CD4-positive, CD25-positive, alpha-beta regulatory T cell (primary cell): ENCODE measurements around the gene SPON1. TPM values are rescaled to one million over a fixed set of nuclear protein-coding genes. Genes with fewer than 3 reads are reported as not detected.

ENCODE experiments used
- ATAC-seq, 2 donors: fragments of 150-1000 bp; cut with Tn5 transposase; one replicate each; pipeline ENCODE4 v1.10.0; 2021; ENCODE audit warnings: low read depth in 2 of 2, moderate number of reproducible peaks in 2 of 2, moderate library complexity in 1 of 2
- DNase-seq, 3 donors: peaks; one replicate each; pipeline versions ENCODE4 v3.0.0 to v3.0.0-alpha.2; 2012 to 2022; ENCODE audit warnings: mixed read lengths in 1 of 3
- H3K27ac ChIP-seq: one replicate; pipeline ENCODE4 v1.7.0; 2013; ENCODE audit warnings: mild to moderate bottlenecking, low read length; ENCODE audit not compliant: insufficient read depth, poor library complexity, severe bottlenecking
- H3K27me3 ChIP-seq: one replicate; pipeline ENCODE4 v1.7.0; 2013; ENCODE audit warnings: low read length; ENCODE audit not compliant: control insufficient read depth, insufficient read depth
- H3K36me3 ChIP-seq: one replicate; pipeline ENCODE4 v1.7.0; 2013; ENCODE audit warnings: mild to moderate bottlenecking, low read length, moderate library complexity; ENCODE audit not compliant: control insufficient read depth, insufficient read depth
- H3K4me1 ChIP-seq: 2 replicates; pipeline ENCODE4 v1.7.0; 2013; ENCODE audit warnings: mild to moderate bottlenecking, low read length; ENCODE audit not compliant: insufficient read depth, control insufficient read depth, poor library complexity, severe bottlenecking
- H3K4me3 ChIP-seq: one replicate; pipeline ENCODE4 v1.7.0; 2013; ENCODE audit warnings: low read depth, mild to moderate bottlenecking, low read length, moderate library complexity
- H3K9me3 ChIP-seq, 2 experiments: 1 replicate in 1 of 2; 2 replicates in 1 of 2; pipeline ENCODE4 v1.7.0; 2013; ENCODE audit warnings: low read length in 2 of 2, mild to moderate bottlenecking in 1 of 2, moderate library complexity in 1 of 2; ENCODE audit not compliant: control insufficient read depth in 2 of 2
- H3K27ac Mint-ChIP-seq, 3 donors: one replicate each; pipeline ENCODE4 v1.8.0; 2020 to 2022; ENCODE audit warnings: mild to moderate bottlenecking in 3 of 3, mixed read lengths in 3 of 3, moderate library complexity in 2 of 3
- H3K27me3 Mint-ChIP-seq: one replicate; pipeline ENCODE4 v1.8.0; 2022; ENCODE audit warnings: mild to moderate bottlenecking, mixed read lengths
- H3K36me3 Mint-ChIP-seq: one replicate; pipeline ENCODE4 v1.8.0; 2020; ENCODE audit warnings: mixed read lengths
- H3K4me1 Mint-ChIP-seq, 4 donors: one replicate each; pipeline ENCODE4 v1.8.0; 2020 to 2022; ENCODE audit warnings: mixed read lengths in 4 of 4, mild to moderate bottlenecking in 1 of 4
- H3K4me3 Mint-ChIP-seq, 4 donors: one replicate each; pipeline ENCODE4 v1.8.0; 2020 to 2022; ENCODE audit warnings: mild to moderate bottlenecking in 4 of 4, mixed read lengths in 4 of 4, moderate library complexity in 3 of 4
- H3K9me3 Mint-ChIP-seq, 7 donors: one replicate each; pipeline ENCODE4 v1.8.0; 2020 to 2022; ENCODE audit warnings: mixed read lengths in 7 of 7, mild to moderate bottlenecking in 3 of 7, moderate library complexity in 2 of 7
- polyA plus RNA-seq, 4 donors: library from polyadenylated mRNA; unstranded; fragments of 300-500 nt; fragmentation: Illumina TruSeq; gene quantifications; one replicate each; pipeline ENCODE4 v1.2.3, GENCODE V29; 2021
- total RNA-seq: library from RNA; stranded (reverse); gene quantifications from one replicate; pipeline ENCODE4 v1.2.3, GENCODE V29; 2022

The SPON1 gene
- total and polyA plus RNA-seq, 5 donors from 2014 or later: 0.45 to 1.2 (median 0.86) TPM

DNA sequence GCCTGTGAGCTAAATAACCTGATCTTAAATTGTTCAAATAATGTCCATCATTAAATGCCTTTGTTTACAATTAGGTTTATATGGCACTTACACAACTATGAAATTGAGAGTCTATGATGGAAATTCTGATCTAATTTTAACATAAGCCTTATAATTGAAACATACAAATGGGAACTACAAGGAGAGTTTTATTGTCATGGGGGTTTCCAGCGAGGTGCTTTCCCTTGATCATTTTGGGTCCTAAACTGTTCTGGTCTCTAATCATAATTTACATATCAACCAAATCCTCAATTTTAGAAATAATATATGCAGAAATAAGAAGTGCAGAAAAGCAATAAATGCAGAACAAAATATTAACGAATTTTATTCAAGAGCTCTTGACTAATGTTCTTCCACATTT, 351.6 kb downstream of the SPON1 start:
- H3K27me3 Mint-ChIP-seq: peaks cover 4% of the 10 kb centered on the region
- no peaks in the 10 kb centered on the region for H3K36me3 Mint-ChIP-seq
- no peak for ATAC-seq
- no peaks in the 10 kb centered on the region for H3K27me3 ChIP-seq
- H3K36me3 ChIP-seq: no peaks in the 10 kb centered on the region
- no peak overlapping the region for H3K27ac ChIP-seq
- H3K4me1 ChIP-seq: no peaks in the 10 kb centered on the region
- no peak overlapping the region for H3K27ac Mint-ChIP-seq
- no peak overlapping the region for H3K4me3 ChIP-seq
- H3K4me1 Mint-ChIP-seq: peaks cover 4 to 20% (median 14%) of the 10 kb centered on the region in 4 donors
- H3K9me3 Mint-ChIP-seq: peaks cover 0 to 3% (median 0%) of the 10 kb centered on the region in 7 donors
- no peak overlapping the region for H3K4me3 Mint-ChIP-seq
- DNase-seq: no peak
- no peaks in the 10 kb centered on the region for H3K9me3 ChIP-seq

DNA sequence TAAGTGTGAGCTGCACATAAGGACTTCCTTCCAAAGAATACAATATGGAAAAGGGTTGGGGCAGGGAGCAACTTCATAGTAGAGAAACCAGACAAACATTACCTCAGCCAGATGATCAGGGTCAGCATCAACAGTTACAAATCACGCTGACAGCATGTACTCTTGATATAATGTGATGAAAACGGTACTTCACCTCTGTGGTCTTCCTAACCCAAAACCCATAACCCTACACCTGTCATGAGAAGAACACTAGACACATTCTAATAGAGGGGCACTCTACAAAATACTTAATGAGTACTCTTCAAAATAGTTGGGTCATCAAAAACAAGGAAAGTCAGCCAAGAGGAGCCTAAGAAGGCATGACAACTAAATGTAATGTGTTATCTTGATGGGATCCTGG, 352.6 kb downstream of the SPON1 start:
- no peaks in the 10 kb centered on the region for H3K27me3 ChIP-seq
- Mint-ChIP-seq H3K4me3 (no peak overlapping the region), H3K36me3 (no peaks in the 10 kb centered on the region), H3K27me3 (peaks cover 7% of the 10 kb centered on the region), H3K27ac (no peak overlapping the region), H3K4me1 (peaks cover 11 to 27% (median 19%) of the 10 kb centered on the region in 4 donors), H3K9me3 (peaks cover 0 to 3% (median 0%) of the 10 kb centered on the region in 7 donors)
- no peak overlapping the region for H3K4me3 ChIP-seq
- peaks cover 4% of the 10 kb centered on the region for H3K4me1 ChIP-seq
- DNase-seq: no peak
- no peaks in the 10 kb centered on the region for H3K9me3 ChIP-seq
- H3K36me3 ChIP-seq: no peaks in the 10 kb centered on the region
- H3K27ac ChIP-seq: no peak overlapping the region
- ATAC-seq: no peak
